UCSD-AML1 (cell line): ENCODE measurements around the gene SMC1A.

Source experiments
- DNase-seq: peaks from one replicate; lab custom pipeline; 2025; ENCODE audit not compliant: unreplicated experiment; lab: John Stamatoyannopoulos, UW

The SMC1A gene

GRCh38 chrX:53347948-53348347, 74.5 kb downstream of the SMC1A start:
- DNase-seq, result no peak

- no peak for DNase-seq
Measured at GRCh38 chrX:53340852-53341645, 81.4 kb downstream of the SMC1A start.

- no peak for DNase-seq
Measured at GRCh38 chrX:53337101-53337500, 85.4 kb downstream of the SMC1A start.

DNA sequence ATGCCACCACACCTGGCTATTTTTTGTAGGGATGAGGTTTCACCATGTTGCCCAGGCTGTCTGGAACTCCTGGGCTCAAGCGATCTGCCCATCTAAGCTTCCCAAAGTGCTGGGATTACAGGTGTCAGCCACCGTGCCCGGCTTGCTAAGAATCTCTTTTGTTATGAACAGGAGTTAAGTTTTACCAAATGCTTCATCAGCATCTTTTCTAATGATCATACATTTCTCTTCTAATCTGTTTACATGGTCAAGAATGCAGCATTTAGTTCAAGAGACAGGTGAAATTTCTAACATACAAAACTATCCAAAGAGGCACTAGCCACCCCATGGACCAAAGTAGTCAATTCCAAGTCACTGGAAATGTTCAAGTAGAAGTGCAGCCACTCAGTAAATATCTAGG, 88.6 kb downstream of the SMC1A start:
- no peak for DNase-seq

DNA sequence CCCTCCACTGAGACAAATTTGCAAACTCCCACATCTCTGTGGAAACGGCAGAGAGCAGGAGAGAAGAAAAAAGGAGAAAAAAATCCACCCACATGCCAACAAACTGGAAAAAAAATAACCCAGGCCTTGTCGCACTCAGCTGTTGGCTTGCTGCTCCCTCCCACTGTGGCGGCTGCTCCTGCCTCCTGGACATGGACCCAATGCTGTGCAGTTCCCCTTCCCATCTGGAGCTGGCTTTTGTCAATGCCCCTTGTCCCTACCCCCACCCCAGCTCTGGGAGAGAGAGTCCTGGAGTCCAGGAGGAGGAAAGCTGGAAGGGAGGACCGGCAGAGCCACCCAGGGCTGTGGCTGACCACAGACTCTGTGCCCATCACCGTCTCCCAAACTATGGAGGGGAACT, 90.2 kb downstream of the SMC1A start:
- no peak for DNase-seq

DNA sequence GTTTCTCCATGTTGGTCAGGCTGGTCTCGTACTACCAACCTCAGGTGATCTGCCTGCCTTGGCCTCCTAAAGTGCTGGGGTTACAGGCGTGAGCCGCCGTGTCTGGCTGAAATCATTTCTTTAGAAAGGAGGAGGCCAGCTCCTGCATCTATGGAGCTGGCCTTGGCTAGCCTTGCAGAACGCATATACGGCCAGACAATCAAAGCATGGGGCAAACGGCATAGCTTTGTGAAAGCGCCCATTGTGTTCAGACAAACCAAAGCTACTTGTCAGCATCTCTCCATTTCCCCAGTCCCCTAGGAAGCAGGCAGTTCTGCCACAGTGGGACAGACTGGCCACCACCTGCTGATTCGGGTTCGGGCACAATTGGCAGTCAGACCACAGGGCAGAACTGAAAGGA, 92.1 kb downstream of the SMC1A start:
- no peak for DNase-seq

DNA sequence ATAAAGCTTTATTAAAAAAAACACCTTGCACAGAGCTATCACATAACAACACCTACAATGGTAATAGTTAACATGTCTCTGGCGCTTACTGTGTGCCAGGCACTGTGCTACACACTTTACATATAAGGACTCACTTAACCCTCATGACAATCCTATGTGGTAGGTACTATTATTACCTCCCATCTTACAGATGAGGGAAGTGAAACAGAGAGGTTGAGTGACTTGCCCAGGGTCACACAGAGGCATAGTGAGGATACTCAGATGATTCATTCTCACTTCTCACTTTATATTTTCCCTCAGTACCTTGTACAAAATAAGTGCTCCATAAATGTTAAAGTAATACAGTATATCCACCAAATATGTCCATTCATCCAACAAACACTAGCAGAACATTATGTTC, 97.7 kb downstream of the SMC1A start:
- no peak for DNase-seq
